ENCODE data around the gene MAST4. TPM values are rescaled to one million over a fixed set of nuclear protein-coding genes. Genes with fewer than 3 reads are reported as not detected.

Gene MAST4
- total and polyA plus RNA-seq, 2 of the 8 experiments (the other 6 are each of a cell fraction or from before 2014, with no cell fraction given) = 1.5 to 2.6 TPM

DNA sequence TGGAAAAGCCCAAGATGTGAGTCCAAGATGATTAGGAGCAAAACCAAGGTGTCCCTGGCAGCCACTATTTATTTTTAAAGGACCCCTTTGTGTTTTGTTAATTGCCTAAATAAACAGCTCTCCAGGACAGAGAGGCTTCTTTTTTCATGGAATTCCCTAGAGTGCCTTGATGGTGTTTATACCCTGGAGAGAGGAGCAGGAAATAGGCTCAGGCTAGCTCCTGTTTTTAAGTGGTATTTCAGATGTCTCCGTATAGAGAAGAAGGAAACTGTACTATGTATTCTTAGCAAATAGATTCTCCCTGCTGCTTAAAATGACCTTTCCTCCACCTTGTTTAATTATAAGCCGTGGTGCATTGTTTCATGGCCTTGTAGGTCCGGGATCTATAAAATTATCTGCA, 308.0 kb downstream of the MAST4 start (continued):
- TF ChIP-seq, protein P1, sequence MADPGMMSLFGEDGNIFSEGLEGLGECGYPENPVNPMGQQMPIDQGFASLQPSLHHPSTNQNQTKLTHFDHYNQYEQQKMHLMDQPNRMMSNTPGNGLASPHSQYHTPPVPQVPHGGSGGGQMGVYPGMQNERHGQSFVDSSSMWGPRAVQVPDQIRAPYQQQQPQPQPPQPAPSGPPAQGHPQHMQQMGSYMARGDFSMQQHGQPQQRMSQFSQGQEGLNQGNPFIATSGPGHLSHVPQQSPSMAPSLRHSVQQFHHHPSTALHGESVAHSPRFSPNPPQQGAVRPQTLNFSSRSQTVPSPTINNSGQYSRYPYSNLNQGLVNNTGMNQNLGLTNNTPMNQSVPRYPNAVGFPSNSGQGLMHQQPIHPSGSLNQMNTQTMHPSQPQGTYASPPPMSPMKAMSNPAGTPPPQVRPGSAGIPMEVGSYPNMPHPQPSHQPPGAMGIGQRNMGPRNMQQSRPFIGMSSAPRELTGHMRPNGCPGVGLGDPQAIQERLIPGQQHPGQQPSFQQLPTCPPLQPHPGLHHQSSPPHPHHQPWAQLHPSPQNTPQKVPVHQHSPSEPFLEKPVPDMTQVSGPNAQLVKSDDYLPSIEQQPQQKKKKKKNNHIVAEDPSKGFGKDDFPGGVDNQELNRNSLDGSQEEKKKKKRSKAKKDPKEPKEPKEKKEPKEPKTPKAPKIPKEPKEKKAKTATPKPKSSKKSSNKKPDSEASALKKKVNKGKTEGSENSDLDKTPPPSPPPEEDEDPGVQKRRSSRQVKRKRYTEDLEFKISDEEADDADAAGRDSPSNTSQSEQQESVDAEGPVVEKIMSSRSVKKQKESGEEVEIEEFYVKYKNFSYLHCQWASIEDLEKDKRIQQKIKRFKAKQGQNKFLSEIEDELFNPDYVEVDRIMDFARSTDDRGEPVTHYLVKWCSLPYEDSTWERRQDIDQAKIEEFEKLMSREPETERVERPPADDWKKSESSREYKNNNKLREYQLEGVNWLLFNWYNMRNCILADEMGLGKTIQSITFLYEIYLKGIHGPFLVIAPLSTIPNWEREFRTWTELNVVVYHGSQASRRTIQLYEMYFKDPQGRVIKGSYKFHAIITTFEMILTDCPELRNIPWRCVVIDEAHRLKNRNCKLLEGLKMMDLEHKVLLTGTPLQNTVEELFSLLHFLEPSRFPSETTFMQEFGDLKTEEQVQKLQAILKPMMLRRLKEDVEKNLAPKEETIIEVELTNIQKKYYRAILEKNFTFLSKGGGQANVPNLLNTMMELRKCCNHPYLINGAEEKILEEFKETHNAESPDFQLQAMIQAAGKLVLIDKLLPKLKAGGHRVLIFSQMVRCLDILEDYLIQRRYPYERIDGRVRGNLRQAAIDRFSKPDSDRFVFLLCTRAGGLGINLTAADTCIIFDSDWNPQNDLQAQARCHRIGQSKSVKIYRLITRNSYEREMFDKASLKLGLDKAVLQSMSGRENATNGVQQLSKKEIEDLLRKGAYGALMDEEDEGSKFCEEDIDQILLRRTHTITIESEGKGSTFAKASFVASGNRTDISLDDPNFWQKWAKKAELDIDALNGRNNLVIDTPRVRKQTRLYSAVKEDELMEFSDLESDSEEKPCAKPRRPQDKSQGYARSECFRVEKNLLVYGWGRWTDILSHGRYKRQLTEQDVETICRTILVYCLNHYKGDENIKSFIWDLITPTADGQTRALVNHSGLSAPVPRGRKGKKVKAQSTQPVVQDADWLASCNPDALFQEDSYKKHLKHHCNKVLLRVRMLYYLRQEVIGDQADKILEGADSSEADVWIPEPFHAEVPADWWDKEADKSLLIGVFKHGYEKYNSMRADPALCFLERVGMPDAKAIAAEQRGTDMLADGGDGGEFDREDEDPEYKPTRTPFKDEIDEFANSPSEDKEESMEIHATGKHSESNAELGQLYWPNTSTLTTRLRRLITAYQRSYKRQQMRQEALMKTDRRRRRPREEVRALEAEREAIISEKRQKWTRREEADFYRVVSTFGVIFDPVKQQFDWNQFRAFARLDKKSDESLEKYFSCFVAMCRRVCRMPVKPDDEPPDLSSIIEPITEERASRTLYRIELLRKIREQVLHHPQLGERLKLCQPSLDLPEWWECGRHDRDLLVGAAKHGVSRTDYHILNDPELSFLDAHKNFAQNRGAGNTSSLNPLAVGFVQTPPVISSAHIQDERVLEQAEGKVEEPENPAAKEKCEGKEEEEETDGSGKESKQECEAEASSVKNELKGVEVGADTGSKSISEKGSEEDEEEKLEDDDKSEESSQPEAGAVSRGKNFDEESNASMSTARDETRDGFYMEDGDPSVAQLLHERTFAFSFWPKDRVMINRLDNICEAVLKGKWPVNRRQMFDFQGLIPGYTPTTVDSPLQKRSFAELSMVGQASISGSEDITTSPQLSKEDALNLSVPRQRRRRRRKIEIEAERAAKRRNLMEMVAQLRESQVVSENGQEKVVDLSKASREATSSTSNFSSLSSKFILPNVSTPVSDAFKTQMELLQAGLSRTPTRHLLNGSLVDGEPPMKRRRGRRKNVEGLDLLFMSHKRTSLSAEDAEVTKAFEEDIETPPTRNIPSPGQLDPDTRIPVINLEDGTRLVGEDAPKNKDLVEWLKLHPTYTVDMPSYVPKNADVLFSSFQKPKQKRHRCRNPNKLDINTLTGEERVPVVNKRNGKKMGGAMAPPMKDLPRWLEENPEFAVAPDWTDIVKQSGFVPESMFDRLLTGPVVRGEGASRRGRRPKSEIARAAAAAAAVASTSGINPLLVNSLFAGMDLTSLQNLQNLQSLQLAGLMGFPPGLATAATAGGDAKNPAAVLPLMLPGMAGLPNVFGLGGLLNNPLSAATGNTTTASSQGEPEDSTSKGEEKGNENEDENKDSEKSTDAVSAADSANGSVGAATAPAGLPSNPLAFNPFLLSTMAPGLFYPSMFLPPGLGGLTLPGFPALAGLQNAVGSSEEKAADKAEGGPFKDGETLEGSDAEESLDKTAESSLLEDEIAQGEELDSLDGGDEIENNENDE (IDR thresholded peaks at IDR 0.05; ENCODE audit: insufficient replicate concordance, low read length) = peak; percentile 75
- TF ChIP-seq, protein P2, sequence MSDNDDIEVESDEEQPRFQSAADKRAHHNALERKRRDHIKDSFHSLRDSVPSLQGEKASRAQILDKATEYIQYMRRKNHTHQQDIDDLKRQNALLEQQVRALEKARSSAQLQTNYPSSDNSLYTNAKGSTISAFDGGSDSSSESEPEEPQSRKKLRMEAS (IDR thresholded peaks at IDR 0.05) = no peak
- TF ChIP-seq KDM5A (IDR thresholded peaks at IDR 0.05; ENCODE audit: low read length) (no peak), CHD1 (IDR thresholded peaks at IDR 0.05; ENCODE audit: low read depth, low read length) (no peak), TBP (IDR thresholded peaks at IDR 0.05; ENCODE audit: low read depth, low read length) (no peak), RBBP5 (IDR thresholded peaks at IDR 0.05; ENCODE audit: borderline replicate concordance, low read depth, low read length) (no peak), RAD21 (IDR thresholded peaks at IDR 0.05 in 1 of 2, conservative IDR thresholded peaks at IDR 0.05 in 1 of 2; ENCODE audit: low read depth in 2 of 2, low read length in 2 of 2) (no peak), POLR2A (IDR thresholded peaks at IDR 0.05; ENCODE audit: control extremely low read depth in 1 of 2, low read depth in 2 of 2, low read length in 2 of 2) (no peak), HDAC2 (IDR thresholded peaks at IDR 0.05; ENCODE audit: borderline replicate concordance in 1 of 2, low read depth in 2 of 2, low read length in 2 of 2) (no peak), RXRA (IDR thresholded peaks at IDR 0.05; ENCODE audit: insufficient read depth, low read depth, low read length) (no peak), SP1 (IDR thresholded peaks at IDR 0.05; ENCODE audit: low read depth, low read length) (peak; percentile 83), FOSL1 (IDR thresholded peaks at IDR 0.05; ENCODE audit: insufficient read depth, low read depth, low read length) (no peak)

All from H1 (cell line).